ENCODE results near the gene RELA. TPM values are rescaled to one million over a fixed set of nuclear protein-coding genes. Genes with fewer than 3 reads are reported as not detected.
"Not testable (repeated sequence)": the region's sequence is repeated elsewhere in the genome, so short reads cannot be mapped to it uniquely, and the experiment has no call there.

RELA gene
- polyA plus RNA-seq, 1 of the 3 experiments (the other 2 are of a cell fraction), result 49.5 TPM

GRCh38 chr11:65692367-65692766 lies 29.7 kb upstream of the RELA start:
- no peaks in the 10 kb centered on the region for H3K9me2 ChIP-seq
- H3K27ac ChIP-seq (ENCODE audit: low read depth in 2 of 2, low read length in 1 of 2), result no peak overlapping the region
- H3K4me2 ChIP-seq, result no peak overlapping the region
- no peak for DNase-seq
- H3K9ac ChIP-seq, result no peak overlapping the region
- no peaks in the 10 kb centered on the region for H3F3A ChIP-seq (replicated peaks; ENCODE audit: insufficient read depth)
- H3K9me3 ChIP-seq, result no peaks in the 10 kb centered on the region
- H3K36me3 ChIP-seq (replicated peaks in 1 of 2; ENCODE audit: control insufficient read depth in 1 of 2, insufficient read depth in 2 of 2, low read length in 1 of 2), result no peaks in the 10 kb centered on the region
- no peaks in the 10 kb centered on the region for H3K79me2 ChIP-seq (ENCODE audit: insufficient read depth)
- CTCF ChIA-PET, result interaction anchor here (1.4 to 2.8 kb wide), 2 partner anchors 13 to 19 kb away, joined by 5 to 13 read pairs; partner anchors contain the start of gene KAT5
- WGBS (ENCODE audit: low lambda C conversion rate), result 76% methylated on average over 11 of the region's 11 CpGs
- TF ChIP-seq FOXM1 (IDR thresholded peaks at IDR 0.05; ENCODE audit: low read depth) (no peak), RXRA (IDR thresholded peaks at IDR 0.05; ENCODE audit: borderline replicate concordance, low read depth) (no peak), NRF1 (IDR thresholded peaks at IDR 0.05; ENCODE audit: low read depth, low read length) (no peak), YY1 (IDR thresholded peaks at IDR 0.05; ENCODE audit: low read depth) (no peak), NFIC (IDR thresholded peaks at IDR 0.05; ENCODE audit: borderline replicate concordance) (no peak), GATA2 (CRISPR knock-in tag; IDR thresholded peaks at IDR 0.05) (no peak), EP300 (IDR thresholded peaks at IDR 0.05; ENCODE audit: borderline replicate concordance in 1 of 2, low read depth in 1 of 2, low read length in 1 of 2) (no peak), CHD2 (IDR thresholded peaks at IDR 0.05; ENCODE audit: low read length, partially characterized antibody) (no peak), USF1 (IDR thresholded peaks at IDR 0.05; ENCODE audit: borderline replicate concordance, low read depth) (no peak), CTCF (IDR thresholded peaks at IDR 0.05) (no peak)
- no peak overlapping the region for H3K4me3 ChIP-seq (ENCODE audit: low read depth in 2 of 2, low read length in 1 of 2)
- POLR2A ChIA-PET, result no interaction called here
- no peak overlapping the region for H2AFZ ChIP-seq (ENCODE audit: low read depth)
- no peaks in the 10 kb centered on the region for H3K27me3 ChIP-seq (ENCODE audit: insufficient read depth)
- H3K4me1 ChIP-seq (ENCODE audit: control insufficient read depth in 1 of 2, insufficient read depth in 2 of 2, low read depth in 1 of 2, low read length in 1 of 2), result no peaks in the 10 kb centered on the region
- H4K20me1 ChIP-seq (ENCODE audit: insufficient read depth), result no peaks in the 10 kb centered on the region

DNA sequence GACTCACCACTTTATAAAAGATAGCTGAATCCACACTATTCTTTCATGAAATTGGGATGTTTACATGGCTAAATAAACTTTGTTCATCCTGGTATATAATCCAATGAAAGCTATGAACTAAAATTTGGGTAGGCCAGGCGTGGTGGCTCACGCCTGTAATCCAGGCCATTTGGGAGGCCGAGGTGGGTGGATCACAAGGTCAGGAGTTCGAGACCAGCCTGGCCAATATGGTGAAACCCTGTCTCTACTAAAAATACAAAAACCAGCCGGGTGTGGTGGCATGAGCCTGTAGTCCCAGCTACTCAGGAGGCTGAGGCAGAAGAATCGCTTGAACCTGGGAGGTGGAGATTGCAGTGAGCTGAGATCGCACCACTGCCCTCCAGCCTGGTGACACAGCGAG lies 29.1 kb upstream of the RELA start:
- POLR2A ChIA-PET; H3K9ac ChIP-seq; DNase-seq; H3K4me3 ChIP-seq (ENCODE audit: low read depth in 2 of 2, low read length in 1 of 2); H3K4me1 ChIP-seq (ENCODE audit: control insufficient read depth in 1 of 2, insufficient read depth in 2 of 2, low read depth in 1 of 2, low read length in 1 of 2); H2AFZ ChIP-seq (ENCODE audit: low read depth); H4K20me1 ChIP-seq (ENCODE audit: insufficient read depth); H3K36me3 ChIP-seq (replicated peaks in 1 of 2; ENCODE audit: control insufficient read depth in 1 of 2, insufficient read depth in 2 of 2, low read length in 1 of 2); H3K27ac ChIP-seq (ENCODE audit: low read depth in 2 of 2, low read length in 1 of 2); H3K9me3 ChIP-seq; H3F3A ChIP-seq (replicated peaks; ENCODE audit: insufficient read depth); H3K4me2 ChIP-seq; H3K9me2 ChIP-seq; H3K27me3 ChIP-seq (ENCODE audit: insufficient read depth); H3K79me2 ChIP-seq (ENCODE audit: insufficient read depth): not testable (repeated sequence)
- 78% methylated on average over 8 of the region's 8 CpGs for WGBS (ENCODE audit: low lambda C conversion rate)
- CTCF ChIA-PET, result interaction anchor here (0.6 to 2.8 kb wide), 4 partner anchors 10 to 331 kb away, joined by 3 to 13 read pairs (median 4); partner anchors contain the start of gene KAT5

GRCh38 chr11:65685981-65686380 lies 23.3 kb upstream of the RELA start:
- WGBS (ENCODE audit: low lambda C conversion rate), result 45% methylated on average over 8 of the region's 8 CpGs
- ChIA-PET POLR2A (no interaction called here), CTCF (no interaction called here)
- Histone ChIP-seq H3K27ac (ENCODE audit: low read depth in 2 of 2, low read length in 1 of 2) (no peak overlapping the region), H3K79me2 (ENCODE audit: insufficient read depth) (no peaks in the 10 kb centered on the region), H3F3A (replicated peaks; ENCODE audit: insufficient read depth) (no peaks in the 10 kb centered on the region), H3K36me3 (replicated peaks in 1 of 2; ENCODE audit: control insufficient read depth in 1 of 2, insufficient read depth in 2 of 2, low read length in 1 of 2) (no peaks in the 10 kb centered on the region), H3K9me2 (no peaks in the 10 kb centered on the region), H3K4me3 (ENCODE audit: low read depth in 2 of 2, low read length in 1 of 2) (no peak overlapping the region), H3K9me3 (no peaks in the 10 kb centered on the region), H3K9ac (no peak overlapping the region), H3K4me2 (no peak overlapping the region), H3K4me1 (ENCODE audit: control insufficient read depth in 1 of 2, insufficient read depth in 2 of 2, low read depth in 1 of 2, low read length in 1 of 2) (no peaks in the 10 kb centered on the region), H2AFZ (ENCODE audit: low read depth) (no peak overlapping the region), H4K20me1 (ENCODE audit: insufficient read depth) (no peaks in the 10 kb centered on the region), H3K27me3 (ENCODE audit: insufficient read depth) (peaks cover 9% of the 10 kb centered on the region)
- DNase-seq, result no peak
- TF ChIP-seq FOSL2 (IDR thresholded peaks at IDR 0.05; ENCODE audit: borderline replicate concordance, low read depth) (no peak), RAD21 (IDR thresholded peaks at IDR 0.05; ENCODE audit: low read length) (no peak), EP300 (IDR thresholded peaks at IDR 0.05; ENCODE audit: borderline replicate concordance in 1 of 2, low read depth in 1 of 2, low read length in 1 of 2) (no peak), SMC3 (IDR thresholded peaks at IDR 0.05; ENCODE audit: low read depth, low read length) (no peak), TAF1 (IDR thresholded peaks at IDR 0.05; ENCODE audit: borderline replicate concordance, low read depth, low read length) (no peak), FOXM1 (IDR thresholded peaks at IDR 0.05; ENCODE audit: low read depth) (no peak), FOXJ3 (CRISPR knock-in tag; IDR thresholded peaks at IDR 0.05) (no peak), MEF2A (IDR thresholded peaks at IDR 0.05; ENCODE audit: borderline replicate concordance, low read depth) (no peak), RFX5 (IDR thresholded peaks at IDR 0.05; ENCODE audit: low read length) (no peak), SIN3A (IDR thresholded peaks at IDR 0.05; ENCODE audit: borderline replicate concordance, low read depth, low read length) (no peak), NFIC (IDR thresholded peaks at IDR 0.05; ENCODE audit: borderline replicate concordance) (no peak), CHD2 (IDR thresholded peaks at IDR 0.05; ENCODE audit: low read length, partially characterized antibody) (no peak)
- TF ChIP-seq, protein P1, sequence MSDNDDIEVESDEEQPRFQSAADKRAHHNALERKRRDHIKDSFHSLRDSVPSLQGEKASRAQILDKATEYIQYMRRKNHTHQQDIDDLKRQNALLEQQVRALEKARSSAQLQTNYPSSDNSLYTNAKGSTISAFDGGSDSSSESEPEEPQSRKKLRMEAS (IDR thresholded peaks at IDR 0.05; ENCODE audit: low read depth), result no peak
